Lung (tissue), 12 donors: ENCODE results near the gene RCN2. TPM values are rescaled to one million over a fixed set of nuclear protein-coding genes. Genes with fewer than 3 reads are reported as not detected.

Source experiments
- ATAC-seq: fragments of 200-7000 bp; cut with Tn5 transposase; one replicate; pipeline ENCODE4 v1.9.1; 2020; ENCODE audit warnings: moderate number of reproducible peaks; ENCODE audit not compliant: insufficient read depth, low FRiP score
- DNase-seq, 3 donors: peaks; one replicate each; pipeline ENCODE4 v3.0.0-alpha.2; 2013 to 2017
- H3K27ac ChIP-seq, 2 donors: one replicate each; pipeline ENCODE4 v1.5.1; 2013; ENCODE audit warnings: mild to moderate bottlenecking in 2 of 2, moderate library complexity in 2 of 2, control low read depth in 1 of 2, inconsistent platforms in 1 of 2, low read depth in 1 of 2, low read length in 1 of 2
- H3K27me3 ChIP-seq, 3 donors: one replicate each; pipeline ENCODE4 v1.5.1; 2013; ENCODE audit warnings: low read length in 2 of 3; ENCODE audit not compliant: control insufficient read depth in 3 of 3, insufficient read depth in 3 of 3
- H3K36me3 ChIP-seq, 4 donors: one replicate each; pipeline ENCODE4 v1.5.1; 2013; ENCODE audit warnings: low read length in 4 of 4, mild to moderate bottlenecking in 1 of 4, moderate library complexity in 1 of 4; ENCODE audit not compliant: control insufficient read depth in 4 of 4, insufficient read depth in 4 of 4
- H3K4me1 ChIP-seq, 5 donors: one replicate each; pipeline ENCODE4 v1.5.1; 2013; ENCODE audit warnings: low read length in 5 of 5, mild to moderate bottlenecking in 2 of 5, moderate library complexity in 1 of 5; ENCODE audit not compliant: control insufficient read depth in 5 of 5, insufficient read depth in 5 of 5
- H3K4me3 ChIP-seq: one replicate; pipeline ENCODE4 v1.5.1; 2013; ENCODE audit warnings: mild to moderate bottlenecking, control low read depth, moderate library complexity
- H3K9ac ChIP-seq, 2 donors: one replicate each; pipeline ENCODE4 v1.5.1; 2013; ENCODE audit warnings: low read length in 2 of 2, control low read depth in 1 of 2; ENCODE audit not compliant: insufficient read depth in 1 of 2
- H3K9me3 ChIP-seq, 4 donors: one replicate each; pipeline ENCODE4 v1.5.1; 2013; ENCODE audit warnings: low read length in 3 of 4, mild to moderate bottlenecking in 1 of 4, moderate library complexity in 1 of 4; ENCODE audit not compliant: control insufficient read depth in 4 of 4, insufficient read depth in 3 of 4
- CTCF ChIP-seq: IDR thresholded peaks from 2 replicates; pipeline ENCODE4 v1.5.1; 2012; ENCODE audit warnings: mild to moderate bottlenecking; ENCODE audit errors: control extremely low read depth, extremely low read depth
- WGBS, 2 donors: extraction: QIAGEN DNeasy Blood & Tissue Kit; methylation state at CpG; one replicate each; pipeline ENCODE4 v1.1.7; 2013; 5-methylcytosine and 5-hydroxymethylcytosine counted together
- polyA plus RNA-seq, 2 donors: library from polyadenylated mRNA; stranded (reverse); fragments of 200-250 nt; gene quantifications; one replicate each; pipeline ENCODE4 v1.2.1, GENCODE V29; 2013
- total RNA-seq, 2 donors: library from RNA; depleted of rRNA in 1 of 2; stranded (reverse); fragments of >200 nt in 1 of 2; gene quantifications; one replicate each; pipeline ENCODE4 v1.2.1, GENCODE V29; 2014 to 2021
- donor health status: control.
- donor health status: control.
- donor health status: Bipolar disorder and iron deficiency.
- donor health status: healthy.
- donor health status: DM: yes; HTN: yes; CAD: no.

RCN2 gene
- total and polyA plus RNA-seq, 4 donors, result 28.7 to 66.1 (median 34.2) TPM

- no peak for ATAC-seq
- WGBS, 2 donors, result 89 to 92% methylated on average over 2 of the region's 2 CpGs
- Histone ChIP-seq H3K27me3 (no peaks in the 10 kb centered on the region), H3K4me3 (no peak overlapping the region), H3K27ac (no peak overlapping the region), H3K9ac (no peak overlapping the region), H3K9me3 (no peaks in the 10 kb centered on the region), H3K36me3 (peaks cover 4 to 26% (median 19%) of the 10 kb centered on the region in 4 donors), H3K4me1 (no peaks in the 10 kb centered on the region)
- DNase-seq, result no peak
- TF ChIP-seq CTCF, result no peak
Measured at GRCh38 chr15:76941636-76942035, 10.1 kb downstream of the RCN2 start.

- DNase-seq (no peak), ATAC-seq (no peak)
- WGBS, 2 donors, result 91 to 95% methylated on average over 2 of the region's 2 CpGs
- peaks cover 4 to 24% (median 16%) of the 10 kb centered on the region in 4 donors for H3K36me3 ChIP-seq
- H3K27ac ChIP-seq, result no peak overlapping the region
- H3K4me3 ChIP-seq, result no peak overlapping the region
- H3K9me3 ChIP-seq, result no peaks in the 10 kb centered on the region
- H3K4me1 ChIP-seq, result no peaks in the 10 kb centered on the region
- H3K9ac ChIP-seq, result no peak overlapping the region
- no peaks in the 10 kb centered on the region for H3K27me3 ChIP-seq
- TF ChIP-seq CTCF, result no peak
Measured at GRCh38 chr15:76942331-76942730, 10.8 kb downstream of the RCN2 start.

- no peaks in the 10 kb centered on the region for H3K9me3 ChIP-seq
- no peak for ATAC-seq
- peak in 1 of 3 donors; percentile 44 for DNase-seq
- no peak for TF ChIP-seq CTCF
- H3K36me3 ChIP-seq, result peaks cover under 1 to 31% (median 12%) of the 10 kb centered on the region in 4 donors
- no peaks in the 10 kb centered on the region for H3K4me1 ChIP-seq
- 90 to 96% methylated on average over 2 of the region's 2 CpGs for WGBS, 2 donors
- H3K27ac ChIP-seq, result no peak overlapping the region
- H3K27me3 ChIP-seq, result no peaks in the 10 kb centered on the region
- H3K9ac ChIP-seq, result no peak overlapping the region
- no peak overlapping the region for H3K4me3 ChIP-seq
Measured at GRCh38 chr15:76945494-76946093, 14.0 kb downstream of the RCN2 start.

GRCh38 chr15:76947454-76947853 is 15.9 kb downstream of the RCN2 start:
- ATAC-seq (no peak), DNase-seq (no peak)
- WGBS, 2 donors, result 56 to 82% methylated on average over 3 of the region's 3 CpGs
- peaks cover 5 to 34% (median 17%) of the 10 kb centered on the region in 4 donors for H3K36me3 ChIP-seq
- H3K4me1 ChIP-seq, result no peaks in the 10 kb centered on the region
- no peaks in the 10 kb centered on the region for H3K9me3 ChIP-seq
- no peak overlapping the region for H3K27ac ChIP-seq
- no peak overlapping the region for H3K4me3 ChIP-seq
- no peaks in the 10 kb centered on the region for H3K27me3 ChIP-seq
- no peak for TF ChIP-seq CTCF
- no peak overlapping the region for H3K9ac ChIP-seq
